A549 (cell line): ENCODE data around the gene TCFL5. TPM values are rescaled to one million over a fixed set of nuclear protein-coding genes. Genes with fewer than 3 reads are reported as not detected.

Experiments used
- ATAC-seq, 2 experiments: fragments of 200-7000 bp in 1 of 2; fragments of >200 bp in 1 of 2; cut with Nextera tagmentation in 1 of 2; cut with Tn5 transposase in 1 of 2; 3 replicates each; pipeline versions ENCODE4 v1.8.0 to v1.9.1; 2018 to 2020; ENCODE audit warnings: mild to moderate bottlenecking in 1 of 2, moderate library complexity in 1 of 2
- CTCF ChIA-PET: fragments of 300-600 bp; sonication (Branson Sonifier 250); formaldehyde crosslinking; extraction: SDS; loops from one replicate; lab custom pipeline; 2021; ENCODE audit warnings: antibody characterized with exemption, inconsistent platforms; lab: Yijun Ruan, JAX
- POLR2A ChIA-PET: fragments of 350-600 bp; formaldehyde crosslinking; extraction: SDS; loops from one replicate; lab custom pipeline; 2021; ENCODE audit warnings: antibody characterized with exemption, inconsistent platforms; lab: Yijun Ruan, JAX
- DNase-seq, 2 experiments: peaks; one replicate each; pipeline versions ENCODE4 v3.0.0 to v3.0.0-alpha.2; 2011 to 2016; ENCODE audit warnings: low read depth in 1 of 2, low spot score in 1 of 2
- FAIRE-seq: peaks from 2 replicates; lab custom pipeline; 2011; peaks lifted over from hg19 to GRCh38; lab: Jason Lieb, UNC
- H3K27ac ChIP-seq, 2 experiments: fragments of >200 bp; sonication (Bioruptor Twin); formaldehyde crosslinking; 3 replicates each; pipeline ENCODE4 v1.5.1; 2016 to 2017
- H3K4me1 ChIP-seq: fragments of >200 bp; sonication (Bioruptor Twin); formaldehyde crosslinking; 3 replicates; pipeline ENCODE4 v1.6.1; 2016
- H3K4me2 ChIP-seq: fragments of >200 bp; sonication (Bioruptor Twin); formaldehyde crosslinking; 3 replicates; pipeline ENCODE4 v1.6.1; 2016
- H3K4me3 ChIP-seq: fragments of >200 bp; sonication (Bioruptor Twin); formaldehyde crosslinking; 3 replicates; pipeline ENCODE4 v1.5.1; 2016
- H3K9me3 ChIP-seq: fragments of >200 bp; sonication (Bioruptor Twin); formaldehyde crosslinking; 3 replicates; pipeline ENCODE4 v1.6.1; 2016
- BHLHE40 ChIP-seq: IDR thresholded peaks from 2 replicates; pipeline ENCODE4 v1.6.1; 2012; ENCODE audit warnings: low read depth, low read length, inconsistent platforms
- CBX2 ChIP-seq: fragments of 200-600 bp; sonication (generic); IDR thresholded peaks from 2 replicates; pipeline ENCODE4 v1.6.1; 2016; ENCODE audit warnings: low read depth, mild to moderate bottlenecking, borderline replicate concordance
- CEBPB ChIP-seq, 2 experiments: fragments of >200 bp in 1 of 2; sonication (Bioruptor Twin) in 1 of 2; formaldehyde crosslinking in 1 of 2; IDR thresholded peaks; 2 replicates each; pipeline ENCODE4 v1.6.1; 2012 to 2016
- CHD2 ChIP-seq: fragments of 150-350 bp; IDR thresholded peaks from 2 replicates; pipeline ENCODE4 v1.6.1; 2014; ENCODE audit warnings: low read length; ENCODE audit not compliant: partially characterized antibody
- EP300 ChIP-seq, 2 experiments: fragments of >200 bp; sonication (Bioruptor Twin); formaldehyde crosslinking; IDR thresholded peaks; 2 replicates in 1 of 2; 3 replicates in 1 of 2; pipeline ENCODE4 v1.6.1; 2016 to 2017
- ESRRA ChIP-seq: fragments of 150-350 bp; IDR thresholded peaks from 2 replicates; pipeline ENCODE4 v1.6.1; 2014; ENCODE audit warnings: mild to moderate bottlenecking, low read length, borderline replicate concordance
- FOSB ChIP-seq: fragments of 250-450 bp; sonication (Bioruptor Pico); IDR thresholded peaks from 2 replicates; pipeline ENCODE4 v1.5.0; 2020; ENCODE audit warnings: mild to moderate bottlenecking, moderate library complexity
- FOXS1 ChIP-seq: fragments of 250-450 bp; sonication (Bioruptor Pico); IDR thresholded peaks from 2 replicates; pipeline ENCODE4 v1.5.0; 2020; ENCODE audit warnings: mild to moderate bottlenecking, moderate library complexity
- HDAC2 ChIP-seq: fragments of 200-600 bp; sonication (generic); IDR thresholded peaks from 2 replicates; pipeline ENCODE4 v1.6.1; 2016
- HEYL ChIP-seq: fragments of 250-450 bp; sonication (Bioruptor Pico); IDR thresholded peaks from 2 replicates; pipeline ENCODE4 v1.8.0; 2021; ENCODE audit warnings: mild to moderate bottlenecking, moderate library complexity
- JUN ChIP-seq, 2 experiments: fragments of >200 bp; sonication (Bioruptor Twin); formaldehyde crosslinking; IDR thresholded peaks; 2 replicates in 1 of 2; 3 replicates in 1 of 2; pipeline ENCODE4 v1.6.1; 2016 to 2017
- JUNB ChIP-seq: fragments of >200 bp; sonication (Bioruptor Twin); formaldehyde crosslinking; IDR thresholded peaks from 2 replicates; pipeline ENCODE4 v1.6.1; 2016
- KDM1A ChIP-seq: fragments of 200-600 bp; sonication (generic); IDR thresholded peaks from 2 replicates; pipeline ENCODE4 v1.6.1; 2016; ENCODE audit warnings: low read depth, mild to moderate bottlenecking
- KDM5A ChIP-seq: fragments of 200-600 bp; sonication (generic); IDR thresholded peaks from 2 replicates; pipeline ENCODE4 v1.6.1; 2016; ENCODE audit warnings: antibody characterized with exemption, mild to moderate bottlenecking
- MAFK ChIP-seq: fragments of 450-650 bp; IDR thresholded peaks from 2 replicates; pipeline ENCODE4 v1.6.1; 2014; ENCODE audit not compliant: partially characterized antibody
- NFE2L2 ChIP-seq: fragments of 150-350 bp; conservative IDR thresholded peaks from 2 replicates; pipeline ENCODE4 v1.6.1; 2014; ENCODE audit warnings: low read length
- NR3C1 ChIP-seq: fragments of >200 bp; sonication (Bioruptor Twin); formaldehyde crosslinking; IDR thresholded peaks from 3 replicates; pipeline ENCODE4 v1.6.1; 2017
- PHF8 ChIP-seq: fragments of 200-600 bp; sonication (generic); IDR thresholded peaks from 2 replicates; pipeline ENCODE4 v1.6.1; 2016; ENCODE audit warnings: low read depth, mild to moderate bottlenecking, antibody characterized with exemption, moderate library complexity, borderline replicate concordance
- POLR2A ChIP-seq: IDR thresholded peaks from 2 replicates; pipeline ENCODE4 v1.6.1; 2012; ENCODE audit warnings: mild to moderate bottlenecking, low read length
- RARB ChIP-seq: fragments of 250-450 bp; sonication (Bioruptor Pico); IDR thresholded peaks from 2 replicates; pipeline ENCODE4 v1.8.0; 2021; ENCODE audit warnings: mild to moderate bottlenecking, moderate library complexity
- RCOR1 ChIP-seq: fragments of 150-350 bp; IDR thresholded peaks from 2 replicates; pipeline ENCODE4 v1.6.1; 2014; ENCODE audit warnings: antibody characterized with exemption, low read length, low read depth
- RFX5 ChIP-seq: fragments of 450-650 bp; IDR thresholded peaks from 2 replicates; pipeline ENCODE4 v1.7.1; 2014; ENCODE audit warnings: antibody characterized with exemption, mild to moderate bottlenecking, moderate library complexity
- RNF2 ChIP-seq: fragments of 200-600 bp; sonication (generic); IDR thresholded peaks from 2 replicates; pipeline ENCODE4 v1.6.1; 2016; ENCODE audit warnings: low read depth, mild to moderate bottlenecking, antibody characterized with exemption, moderate library complexity, borderline replicate concordance
- SMC3 ChIP-seq: fragments of >200 bp; sonication (Bioruptor Twin); formaldehyde crosslinking; IDR thresholded peaks from 3 replicates; pipeline ENCODE4 v1.6.1; 2018; ENCODE audit warnings: inconsistent platforms
- SREBF2 ChIP-seq: fragments of 450-650 bp; IDR thresholded peaks from 2 replicates; pipeline ENCODE4 v1.6.1; 2014; ENCODE audit warnings: mild to moderate bottlenecking, moderate library complexity
- WGBS: methylation state at CpG from one replicate; pipeline ENCODE4 v1.1.6; 2017; ENCODE audit errors: missing lambda C conversion rate; 5-methylcytosine and 5-hydroxymethylcytosine counted together
- polyA plus RNA-seq, 4 experiments: library from polyadenylated mRNA; depleted of rRNA in 3 of 4; stranded (reverse); fragments of >200 nt; fragmentation: RNase III in 1 of 4; extraction: RNeasy Plus Mini Kit Qiagen cat#74134 plus additional on column Dnase treatment in 1 of 4; gene quantifications; 2 replicates in 3 of 4; 3 replicates in 1 of 4; pipeline ENCODE4 v1.2.3, GENCODE V29; 2011 to 2017
- TF ChIP-seq, protein P1 (sequence below): fragments of >200 bp; sonication (Bioruptor Twin); formaldehyde crosslinking; IDR thresholded peaks from 3 replicates; pipeline ENCODE4 v1.6.1; 2016
- TF ChIP-seq, protein P2 (sequence below): fragments of 250-450 bp; sonication (Bioruptor Pico); IDR thresholded peaks from 2 replicates; pipeline ENCODE4 v1.5.0; 2021; ENCODE audit warnings: mild to moderate bottlenecking, moderate library complexity, borderline replicate concordance

The TCFL5 gene
- polyA plus RNA-seq, 2 of the 4 experiments (the other 2 are of a cell fraction) = 5.6 to 7.1 TPM

DNA sequence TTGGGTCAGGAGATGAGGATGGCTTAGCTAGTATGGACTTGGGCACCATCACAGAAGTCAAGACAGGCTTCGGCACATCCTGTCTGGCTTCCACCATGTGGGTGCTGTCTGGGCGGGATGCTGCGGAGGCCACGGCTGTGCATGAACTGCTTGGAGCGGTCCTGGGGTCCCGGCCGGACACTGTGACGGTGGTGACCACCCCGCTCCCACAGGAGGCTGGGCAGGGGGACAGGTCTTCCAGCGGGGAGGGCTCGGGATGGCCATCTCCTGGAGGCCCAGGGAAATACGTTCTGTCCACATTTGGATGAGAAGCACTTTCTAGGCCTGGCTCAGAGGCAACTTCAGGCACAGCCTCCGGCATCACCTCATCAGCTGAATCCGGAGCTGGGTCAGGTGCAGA is 32.1 kb upstream of the TCFL5 start:
- peak in 1 of 2 experiments; percentile 31 for DNase-seq
- no peak for FAIRE-seq
- CTCF ChIA-PET = interaction anchor here (0.7 to 12.2 kb wide), 13 partner anchors 9 to 115 kb away, joined by 3 to 121 read pairs (median 6); partner anchors contain the start of gene TCFL5

DNA sequence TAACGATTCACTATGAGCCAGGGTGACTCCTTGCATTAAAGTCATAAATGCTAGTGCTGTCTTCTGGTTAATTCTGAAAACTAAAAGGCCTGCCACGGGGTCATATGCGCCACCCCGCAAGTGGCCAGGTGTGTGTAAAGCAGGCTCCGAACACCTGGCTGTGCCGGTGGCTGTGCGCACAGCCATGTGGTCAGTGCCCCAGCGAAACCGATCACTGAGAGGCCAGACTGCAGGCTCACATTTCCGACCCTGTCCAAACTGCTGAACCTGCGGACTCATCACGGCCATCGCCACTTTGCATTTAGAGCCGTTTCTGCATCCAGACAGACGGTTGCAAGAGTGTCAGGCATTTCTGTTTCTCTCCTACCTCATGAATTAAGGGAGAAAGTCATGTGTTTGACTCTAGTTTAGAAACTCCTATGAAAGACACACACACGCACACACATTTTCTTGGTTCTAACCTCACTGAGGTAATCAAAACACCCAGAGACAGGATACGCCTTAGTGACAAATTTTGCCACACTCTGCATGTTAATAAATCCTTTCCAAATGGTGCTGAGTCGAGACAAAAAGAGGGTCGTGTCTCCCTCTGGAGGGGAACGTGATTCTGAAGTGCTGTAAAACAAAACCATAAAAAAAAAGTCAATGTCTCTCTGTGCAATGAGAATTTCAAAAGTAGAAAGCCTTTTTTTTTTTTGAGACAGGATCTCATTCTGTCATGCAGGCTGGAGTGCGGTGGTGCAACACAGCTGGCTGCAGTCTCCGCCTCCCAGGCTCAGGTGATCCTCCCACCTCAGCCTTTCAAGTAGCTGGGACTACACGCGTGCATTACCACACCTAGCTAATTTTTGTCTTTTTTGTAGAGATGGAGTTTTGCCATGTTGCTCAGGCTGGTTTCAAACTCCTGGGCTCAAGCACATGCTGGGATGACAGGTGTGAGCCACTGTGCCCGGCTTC is 31.0 kb upstream of the TCFL5 start:
- ATAC-seq = no peak
- Histone ChIP-seq H3K9me3 (no peaks in the 10 kb centered on the region), H3K4me2 (no peak overlapping the region), H3K27ac (no peak overlapping the region), H3K4me1 (no peaks in the 10 kb centered on the region), H3K4me3 (no peak overlapping the region)
- ChIA-PET CTCF (interaction anchor here (1.3 to 12.2 kb wide), 9 partner anchors 10 to 116 kb away, joined by 3 to 121 read pairs (median 11); no protein-coding TSS in a partner anchor), POLR2A (no interaction called here)
- no peak for FAIRE-seq
- TF ChIP-seq SMC3 = no peak
- TF ChIP-seq HDAC2 = no peak
- TF ChIP-seq CHD2 = no peak
- no peak for TF ChIP-seq JUN (IDR thresholded peaks at IDR 0.05)
- TF ChIP-seq NFE2L2 = no peak
- WGBS = 91% methylated on average over 25 of the region's 25 CpGs
- DNase-seq = no peak

More for the DNA sequence above, 32.1 kb upstream of the TCFL5 start:
- Histone ChIP-seq H3K4me1 (no peaks in the 10 kb centered on the region), H3K9me3 (no peaks in the 10 kb centered on the region), H3K27ac (no peak overlapping the region), H3K4me2 (no peak overlapping the region), H3K4me3 (no peak overlapping the region)
- TF ChIP-seq CEBPB (IDR thresholded peaks at IDR 0.05) (no peak), RFX5 (no peak), FOSB (no peak), JUNB (no peak), BHLHE40 (no peak), MAFK (no peak)
- ATAC-seq = peak; percentile 45 to 62; a peak in 4 of 6 replicates
- POLR2A ChIA-PET = no interaction called here
- WGBS = 94% methylated on average over 13 of the region's 14 CpGs

DNA sequence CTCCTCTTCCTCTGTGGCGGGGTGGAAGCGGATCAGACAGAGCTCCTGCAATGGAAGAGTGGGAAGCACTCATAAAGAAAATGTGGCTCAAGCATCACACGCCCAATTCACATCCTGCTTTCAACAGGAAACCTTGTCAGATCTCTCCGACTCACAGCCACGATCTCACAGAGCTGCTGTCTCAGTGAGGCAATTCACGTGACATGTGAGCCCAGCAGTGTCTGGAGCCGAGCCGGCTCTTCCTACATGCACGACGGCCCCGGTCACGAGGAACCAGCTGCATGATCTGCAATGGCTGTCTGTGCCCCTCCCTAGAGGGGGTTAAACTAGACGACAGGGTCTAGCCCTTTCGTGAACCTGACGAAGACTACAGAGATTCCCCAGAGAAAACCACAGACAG is 29.5 kb upstream of the TCFL5 start:
- H3K27ac ChIP-seq = no peak overlapping the region
- H3K4me1 ChIP-seq = no peaks in the 10 kb centered on the region
- ChIA-PET CTCF (interaction anchor here (0.8 to 12.2 kb wide), 10 partner anchors 9 to 118 kb away, joined by 3 to 123 read pairs (median 4); no protein-coding TSS in a partner anchor), POLR2A (no interaction called here)
- FAIRE-seq (no peak), ATAC-seq (no peak), DNase-seq (no peak)
- no peaks in the 10 kb centered on the region for H3K9me3 ChIP-seq
- TF ChIP-seq CHD2 (no peak), PHF8 (no peak), POLR2A (no peak), CBX2 (no peak), BHLHE40 (no peak), NR3C1 (no peak), SMC3 (no peak), KDM1A (no peak), KDM5A (no peak), RARB (CRISPR knock-in tag) (no peak), SREBF2 (no peak), HEYL (CRISPR knock-in tag) (no peak), RCOR1 (no peak), RFX5 (no peak), FOXS1 (CRISPR knock-in tag) (no peak)
- H3K4me3 ChIP-seq = no peak overlapping the region
- 81% methylated on average over 15 of the region's 15 CpGs for WGBS
- H3K4me2 ChIP-seq = no peak overlapping the region

DNA sequence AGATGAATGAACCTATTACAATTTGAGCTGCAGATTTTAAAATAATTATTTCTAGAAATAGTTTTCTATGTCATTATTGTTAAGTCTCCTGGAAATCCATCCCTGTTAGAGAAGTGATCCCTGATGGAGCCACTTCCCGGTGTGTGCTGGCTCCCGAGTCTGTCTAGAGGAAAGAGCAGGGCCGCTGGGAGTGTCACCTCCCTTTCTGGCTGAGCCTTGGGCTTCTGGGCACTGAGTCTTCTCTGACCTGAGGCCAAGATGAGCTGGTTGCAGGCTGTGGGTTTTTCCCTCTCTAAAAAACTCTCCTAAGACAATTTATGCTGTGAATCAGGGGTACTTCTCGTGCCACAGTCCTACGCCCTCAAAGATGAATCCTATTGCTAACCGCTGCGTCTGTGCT is 28.8 kb upstream of the TCFL5 start:
- no peak for FAIRE-seq
- Histone ChIP-seq H3K4me1 (no peaks in the 10 kb centered on the region), H3K27ac (no peak overlapping the region), H3K4me3 (no peak overlapping the region)
- 86% methylated on average over 7 of the region's 7 CpGs for WGBS
- TF ChIP-seq CEBPB (IDR thresholded peaks at IDR 0.05) = no peak
- TF ChIP-seq, protein P1, sequence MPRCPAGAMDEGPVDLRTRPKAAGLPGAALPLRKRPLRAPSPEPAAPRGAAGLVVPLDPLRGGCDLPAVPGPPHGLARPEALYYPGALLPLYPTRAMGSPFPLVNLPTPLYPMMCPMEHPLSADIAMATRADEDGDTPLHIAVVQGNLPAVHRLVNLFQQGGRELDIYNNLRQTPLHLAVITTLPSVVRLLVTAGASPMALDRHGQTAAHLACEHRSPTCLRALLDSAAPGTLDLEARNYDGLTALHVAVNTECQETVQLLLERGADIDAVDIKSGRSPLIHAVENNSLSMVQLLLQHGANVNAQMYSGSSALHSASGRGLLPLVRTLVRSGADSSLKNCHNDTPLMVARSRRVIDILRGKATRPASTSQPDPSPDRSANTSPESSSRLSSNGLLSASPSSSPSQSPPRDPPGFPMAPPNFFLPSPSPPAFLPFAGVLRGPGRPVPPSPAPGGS = no peak
- TF ChIP-seq, protein P2, sequence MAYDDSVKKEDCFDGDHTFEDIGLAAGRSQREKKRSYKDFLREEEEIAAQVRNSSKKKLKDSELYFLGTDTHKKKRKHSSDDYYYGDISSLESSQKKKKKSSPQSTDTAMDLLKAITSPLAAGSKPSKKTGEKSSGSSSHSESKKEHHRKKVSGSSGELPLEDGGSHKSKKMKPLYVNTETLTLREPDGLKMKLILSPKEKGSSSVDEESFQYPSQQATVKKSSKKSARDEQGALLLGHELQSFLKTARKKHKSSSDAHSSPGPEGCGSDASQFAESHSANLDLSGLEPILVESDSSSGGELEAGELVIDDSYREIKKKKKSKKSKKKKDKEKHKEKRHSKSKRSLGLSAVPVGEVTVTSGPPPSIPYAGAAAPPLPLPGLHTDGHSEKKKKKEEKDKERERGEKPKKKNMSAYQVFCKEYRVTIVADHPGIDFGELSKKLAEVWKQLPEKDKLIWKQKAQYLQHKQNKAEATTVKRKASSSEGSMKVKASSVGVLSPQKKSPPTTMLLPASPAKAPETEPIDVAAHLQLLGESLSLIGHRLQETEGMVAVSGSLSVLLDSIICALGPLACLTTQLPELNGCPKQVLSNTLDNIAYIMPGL (CRISPR knock-in tag) = no peak
- TF ChIP-seq FOXS1 (CRISPR knock-in tag) = no peak
- TF ChIP-seq HEYL (CRISPR knock-in tag) = no peak
- TF ChIP-seq CBX2 = no peak
- TF ChIP-seq SREBF2 = no peak
- no peak for TF ChIP-seq JUN (IDR thresholded peaks at IDR 0.05)
- TF ChIP-seq BHLHE40 = no peak
- TF ChIP-seq ESRRA = no peak
- TF ChIP-seq KDM5A = no peak
- no peak for TF ChIP-seq EP300 (IDR thresholded peaks at IDR 0.05)
- no peak for TF ChIP-seq NR3C1
- no peak for TF ChIP-seq FOSB
- TF ChIP-seq RNF2 = no peak
- TF ChIP-seq, all 56 proteins: peak for 0
- POLR2A ChIA-PET = no interaction called here
- CTCF ChIA-PET = interaction anchor here (1.2 to 12.2 kb wide), 8 partner anchors 10 to 119 kb away, joined by 3 to 123 read pairs (median 4); no protein-coding TSS in a partner anchor
- Histone ChIP-seq H3K9me3 (no peaks in the 10 kb centered on the region), H3K4me2 (no peak overlapping the region)
- ATAC-seq = no peak
- no peak for DNase-seq
